ENCODE data around the gene CISD1.

The CISD1 gene

GRCh38 chr10:58266003-58266825, 2.7 kb upstream of the CISD1 start:
- Histone ChIP-seq H3K4me3 (ENCODE audit: low read depth, low read length) (peak overlapping the region; percentile 87), H3K27ac (peak overlapping the region; percentile 99), H3K4me1 (peaks cover 5% of the 10 kb centered on the region)

GRCh38 chr10:58266826-58267712, 1.9 kb upstream of the CISD1 start:
- Histone ChIP-seq H3K9ac (peak overlapping the region; percentile 94), H3K9me3 (ENCODE audit: control insufficient read depth, low read length) (no peaks in the 10 kb centered on the region), H2AFZ (peak overlapping the region; percentile 33), H3K27ac (peak overlapping the region; percentile 99), H3K4me3 (ENCODE audit: low read depth, low read length) (peak overlapping the region; percentile 87), H3K36me3 (ENCODE audit: control insufficient read depth, insufficient read depth, low read length) (no peaks in the 10 kb centered on the region), H3K4me1 (peaks cover 5% of the 10 kb centered on the region), H3K79me2 (peaks cover 53% of the 10 kb centered on the region), H3K4me2 (ENCODE audit: low read length) (peak overlapping the region; percentile 83), H3K27me3 (ENCODE audit: control insufficient read depth, insufficient read depth, low read length) (no peaks in the 10 kb centered on the region)
- no peak for TF ChIP-seq CTCF (IDR thresholded peaks at IDR 0.05)

More at GRCh38 chr10:58266003-58266825, 2.7 kb upstream of the CISD1 start:
- Histone ChIP-seq H2AFZ (no peak overlapping the region), H3K4me2 (ENCODE audit: low read length) (peak overlapping the region; percentile 83), H3K27me3 (ENCODE audit: control insufficient read depth, insufficient read depth, low read length) (no peaks in the 10 kb centered on the region), H3K36me3 (ENCODE audit: control insufficient read depth, insufficient read depth, low read length) (no peaks in the 10 kb centered on the region), H3K9me3 (ENCODE audit: control insufficient read depth, low read length) (no peaks in the 10 kb centered on the region), H3K9ac (peak overlapping the region; percentile 94), H3K79me2 (peaks cover 50% of the 10 kb centered on the region)
- no peak for TF ChIP-seq CTCF (IDR thresholded peaks at IDR 0.05)

GRCh38 chr10:58267713-58268453, 1.1 kb upstream of the CISD1 start, which contains the start of gene IPMK:
IPMK (minus strand) TSS chr10:58267894; CDS start chr10:58267611, 283 bp downstream.
- Histone ChIP-seq H3K4me3 (ENCODE audit: low read depth, low read length) (peak within 1 kb of the TSS; percentile 97), H3K9ac (peak within 1 kb of the TSS; percentile 94), H3K79me2 (peaks cover 55% of the 10 kb centered on the region), H3K4me1 (peaks cover 4% of the 10 kb centered on the region), H3K27me3 (ENCODE audit: control insufficient read depth, insufficient read depth, low read length) (no peaks in the 10 kb centered on the region), H3K4me2 (ENCODE audit: low read length) (peak within 1 kb of the TSS; percentile 97), H3K27ac (peak within 1 kb of the TSS; percentile 99), H3K36me3 (ENCODE audit: control insufficient read depth, insufficient read depth, low read length) (no peaks in the 10 kb centered on the region), H2AFZ (peak within 1 kb of the TSS; percentile 63), H3K9me3 (ENCODE audit: control insufficient read depth, low read length) (no peaks in the 10 kb centered on the region)
- no peak for TF ChIP-seq CTCF (IDR thresholded peaks at IDR 0.05)

GRCh38 chr10:58268454-58268945, 462 bp upstream of the CISD1 start:
- Histone ChIP-seq H2AFZ (peak overlapping the region; percentile 63), H3K79me2 (peaks cover 56% of the 10 kb centered on the region), H3K27me3 (ENCODE audit: control insufficient read depth, insufficient read depth, low read length) (no peaks in the 10 kb centered on the region), H3K4me2 (ENCODE audit: low read length) (peak overlapping the region; percentile 97), H3K9me3 (ENCODE audit: control insufficient read depth, low read length) (no peaks in the 10 kb centered on the region), H3K9ac (no peak overlapping the region), H3K36me3 (ENCODE audit: control insufficient read depth, insufficient read depth, low read length) (no peaks in the 10 kb centered on the region), H3K4me3 (ENCODE audit: low read depth, low read length) (peak overlapping the region; percentile 97), H3K27ac (peak overlapping the region; percentile 99), H3K4me1 (peaks cover 8% of the 10 kb centered on the region)
- no peak for TF ChIP-seq CTCF (IDR thresholded peaks at IDR 0.05)
